Activated T-helper 1 cell treated with Interleukin-2 at 50 U/mL for 16 hours (primary cell): ENCODE results near the gene PDCD7.
"Not testable (repeated sequence)": the region's sequence is repeated elsewhere in the genome, so short reads cannot be mapped to it uniquely, and the experiment has no call there.

ENCODE experiments used
- DNase-seq: peaks from one replicate; pipeline ENCODE4 v3.0.0-alpha.2; 2020; ENCODE audit warnings: low read depth

The PDCD7 gene

DNA sequence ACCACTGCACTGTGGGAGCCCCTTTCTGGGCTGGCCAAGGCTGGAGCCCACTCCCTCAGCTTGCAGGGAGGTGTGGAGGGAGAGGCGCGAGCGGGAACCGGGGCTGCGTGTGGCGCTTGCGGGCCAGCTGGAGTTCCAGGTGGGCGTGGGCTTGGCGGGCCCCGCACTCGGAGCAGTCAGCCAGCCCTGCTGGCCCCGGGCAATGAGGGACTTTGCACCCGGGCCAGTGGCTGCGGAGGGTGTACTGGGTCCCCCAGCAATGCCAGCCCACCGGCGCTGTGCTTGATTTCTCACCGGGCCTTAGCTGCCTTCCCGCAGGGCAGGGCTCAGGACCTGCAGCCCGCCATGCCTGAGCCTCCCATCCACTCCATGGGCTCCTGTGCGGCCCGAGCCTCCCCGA, 58.7 kb downstream of the PDCD7 start:
- not testable (repeated sequence) for DNase-seq

DNA sequence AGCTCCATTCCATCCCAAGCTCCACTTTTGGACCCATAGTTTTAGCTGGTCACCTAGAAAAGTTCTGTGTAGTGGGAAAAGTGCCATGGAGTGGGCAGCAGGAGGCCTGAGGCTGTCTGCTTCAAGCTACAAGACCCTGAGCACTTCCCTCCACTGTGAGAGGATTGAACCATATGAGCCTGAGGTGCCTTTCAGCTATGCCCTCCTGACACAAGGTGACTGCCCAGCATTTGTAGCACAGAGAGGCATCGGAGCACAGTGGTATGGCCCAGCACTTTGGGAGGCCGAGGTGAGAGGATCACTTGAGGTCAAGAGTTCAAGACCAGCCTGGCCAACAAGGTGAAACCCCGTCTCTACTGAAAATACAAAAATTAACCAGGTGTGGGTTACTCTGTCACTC, 61.0 kb downstream of the PDCD7 start:
- no peak for DNase-seq

GRCh38 chr15:65072027-65072426, 61.6 kb downstream of the PDCD7 start:
- no peak for DNase-seq

GRCh38 chr15:65071381-65071811, 62.2 kb downstream of the PDCD7 start:
- no peak for DNase-seq

- no peak for DNase-seq
These were observed 63.6 kb downstream of the PDCD7 start for GRCh38 chr15:65069779-65070546.

GRCh38 chr15:65069179-65069578, 64.4 kb downstream of the PDCD7 start:
- DNase-seq: no peak

DNA sequence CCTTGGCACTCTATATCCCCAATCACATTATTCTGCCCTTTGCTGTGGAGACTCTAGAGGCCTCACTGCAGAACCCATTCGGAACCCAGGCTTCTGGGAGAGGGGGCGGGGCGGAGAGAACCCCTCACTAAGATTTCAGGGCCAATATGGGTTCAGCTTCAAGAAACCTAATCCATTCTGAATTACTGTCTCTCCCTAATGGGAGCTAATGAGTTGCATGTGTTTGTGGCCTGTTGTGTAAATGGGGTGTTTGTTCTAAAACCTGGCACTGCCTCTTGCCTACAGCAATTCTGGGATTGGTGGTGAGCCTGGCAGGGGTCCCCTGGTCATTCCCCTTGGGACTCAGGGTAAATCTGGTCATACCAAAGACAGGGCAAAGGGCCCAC, 65.2 kb downstream of the PDCD7 start:
- DNase-seq: no peak

DNA sequence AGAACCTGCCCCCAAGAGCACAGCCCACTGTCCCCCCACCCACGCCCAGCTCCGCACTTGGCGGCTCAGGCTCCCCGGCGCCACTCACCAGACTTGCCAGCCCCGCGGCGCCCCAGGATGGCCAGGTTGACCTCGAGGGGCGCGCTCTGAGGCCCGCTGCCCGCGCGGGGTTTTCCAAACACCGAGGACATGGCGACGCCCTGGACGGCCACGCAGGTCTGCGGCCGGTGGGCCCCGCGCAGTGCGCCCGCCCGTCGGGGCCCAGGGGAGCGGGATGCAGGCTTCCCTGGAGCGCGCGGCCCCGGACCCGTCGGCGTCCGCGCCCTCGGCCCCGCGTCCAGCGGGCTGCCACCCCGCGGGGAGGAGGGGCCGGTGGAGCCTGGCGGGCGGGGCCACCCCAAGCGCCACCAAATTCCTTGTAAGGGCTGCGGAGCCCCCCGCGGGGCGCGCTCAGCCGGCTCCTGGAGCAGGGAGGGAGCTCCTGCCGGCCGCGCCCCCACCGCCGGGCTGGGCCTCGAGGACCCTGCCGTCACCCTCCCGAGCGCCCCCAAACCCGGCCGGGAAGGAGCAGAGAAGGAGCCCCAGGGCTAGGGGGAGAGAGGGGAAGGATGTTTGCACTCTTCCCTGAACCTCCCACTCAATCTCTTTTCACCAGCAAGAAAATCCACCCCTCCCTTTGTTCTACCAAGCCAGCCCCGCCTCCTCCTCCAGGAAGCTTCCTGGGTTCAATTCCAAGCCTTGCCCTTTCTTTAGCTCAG, 65.8 kb downstream of the PDCD7 start, which contains the start of gene RASL12:
Gene RASL12, minus strand, starts transcription at position 347 of the 758 bp plus-strand sequence. Its CDS starts 156 bp downstream, at position 191.
- no peak for DNase-seq
